HCT116 (cell line): ENCODE data around the gene CDYL. TPM values are rescaled to one million over a fixed set of nuclear protein-coding genes. Genes with fewer than 3 reads are reported as not detected.

Source experiments
- ATAC-seq: fragments of 200-7000 bp; cut with Tn5 transposase; 2 replicates; pipeline ENCODE4 v1.9.1; 2020; ENCODE audit warnings: mild to moderate bottlenecking, moderate library complexity
- BruUV-seq: library from RNA; stranded (reverse); fragments of 400-500 nt; replicated peaks from 2 replicates; lab custom pipeline; 2021; lab: Mats Ljungman, UMichigan
- CTCF ChIA-PET: fragments of 300-600 bp; sonication (Branson Sonifier 250); formaldehyde crosslinking; loops from one replicate; lab custom pipeline; 2021; ENCODE audit warnings: antibody characterized with exemption; lab: Charles Lee
- POLR2A ChIA-PET: fragments of 300-600, 350-600 bp; sonication (Branson Sonifier 250); formaldehyde crosslinking; loops from one replicate; lab custom pipeline; 2021; ENCODE audit warnings: antibody characterized with exemption; lab: Charles Lee
- RAD21 ChIA-PET, 2 experiments: fragments of 300-600 bp; sonication (Branson Sonifier 250); formaldehyde crosslinking; loops; one replicate each; lab custom pipeline; 2023; ENCODE audit warnings: low total read pairs in 2 of 2; ENCODE audit not compliant: uncharacterized antibody in 2 of 2, unreplicated experiment in 2 of 2, low non-redundant PET in 1 of 2; lab: Charles Lee
- DNase-seq: peaks from one replicate; pipeline ENCODE4 v3.0.0-alpha.2; 2010; ENCODE audit warnings: low read depth, low spot score
- H2AFZ ChIP-seq: fragments of 200-600 bp; shearing (Covaris generic), sonication (generic); 2 replicates; pipeline ENCODE4 v1.6.1; 2017; ENCODE audit warnings: low read depth, mixed run types, mixed read lengths, antibody characterized with exemption, low read length; ENCODE audit not compliant: poor library complexity, severe bottlenecking
- H3K27ac ChIP-seq: 2 replicates; pipeline ENCODE4 v1.5.1; 2012; ENCODE audit warnings: low read depth, low read length
- H3K27me3 ChIP-seq: fragments of 200-600 bp; sonication (generic); 2 replicates; pipeline ENCODE4 v1.6.1; 2016; ENCODE audit warnings: mixed run types, low read length, mixed read lengths; ENCODE audit not compliant: insufficient read depth
- H3K36me3 ChIP-seq, 2 experiments: fragments of 200-500 bp in 1 of 2; fragments of 200-600 bp in 1 of 2; sonication (Bioruptor generic) in 1 of 2; sonication (generic) in 1 of 2; 2 replicates each; pipeline versions ENCODE4 v1.5.1 to v1.6.1; 2014 to 2016; ENCODE audit warnings: low read length in 2 of 2, inconsistent platforms in 1 of 2, mixed read lengths in 1 of 2, mixed run types in 1 of 2; ENCODE audit not compliant: insufficient read depth in 2 of 2, control insufficient read depth in 1 of 2
- H3K4me1 ChIP-seq, 2 experiments: fragments of 200-600 bp in 1 of 2; sonication (generic) in 1 of 2; 2 replicates each; pipeline versions ENCODE4 v1.5.1 to v1.6.1; 2012 to 2017; ENCODE audit warnings: low read length in 2 of 2, inconsistent platforms in 1 of 2, mild to moderate bottlenecking in 1 of 2, mixed read lengths in 1 of 2, mixed run types in 1 of 2, moderate library complexity in 1 of 2; ENCODE audit not compliant: insufficient read depth in 2 of 2, control insufficient read depth in 1 of 2
- H3K4me2 ChIP-seq: fragments of 200-600 bp; sonication (generic); 2 replicates; pipeline ENCODE4 v1.6.1; 2017; ENCODE audit warnings: mixed run types, low read length, mixed read lengths
- H3K4me3 ChIP-seq, 2 experiments: fragments of 200-600 bp in 1 of 2; sonication (generic) in 1 of 2; replicated peaks in 1 of 2; 2 replicates each; pipeline ENCODE4 v1.5.1; 2011 to 2016; ENCODE audit warnings: low read length in 2 of 2, control low read depth in 1 of 2, low read depth in 1 of 2, mild to moderate bottlenecking in 1 of 2, mixed read lengths in 1 of 2, mixed run types in 1 of 2
- H3K79me2 ChIP-seq: fragments of 200-600 bp; sonication (generic); 2 replicates; pipeline ENCODE4 v1.6.1; 2017; ENCODE audit warnings: mild to moderate bottlenecking, mixed run types, low read length, moderate library complexity, mixed read lengths; ENCODE audit not compliant: insufficient read depth
- H3K9ac ChIP-seq: fragments of 200-600 bp; sonication (generic); 2 replicates; pipeline ENCODE4 v1.6.1; 2016; ENCODE audit warnings: low read length, mixed read lengths
- H3K9me2 ChIP-seq: fragments of 200-600 bp; sonication (generic), shearing (Covaris generic); 2 replicates; pipeline ENCODE4 v1.6.1; 2017; ENCODE audit warnings: mixed run types, mild to moderate bottlenecking, moderate library complexity; ENCODE audit not compliant: insufficient read depth
- H3K9me3 ChIP-seq, 2 experiments: fragments of 200-500 bp in 1 of 2; fragments of 200-600 bp in 1 of 2; sonication (Bioruptor generic) in 1 of 2; sonication (generic) in 1 of 2; 2 replicates each; pipeline ENCODE4 v1.6.1; 2014 to 2017; ENCODE audit warnings: low read length in 2 of 2, mixed read lengths in 2 of 2, inconsistent platforms in 1 of 2, low read depth in 1 of 2, mild to moderate bottlenecking in 1 of 2, mixed run types in 1 of 2, moderate library complexity in 1 of 2; ENCODE audit not compliant: control insufficient read depth in 1 of 2, insufficient read depth in 1 of 2
- H4K20me1 ChIP-seq: fragments of 200-600 bp; sonication (generic), shearing (Covaris generic); 2 replicates; pipeline ENCODE4 v1.6.1; 2017; ENCODE audit warnings: mixed run types, mild to moderate bottlenecking, moderate library complexity; ENCODE audit not compliant: insufficient read depth
- EGR1 ChIP-seq: IDR thresholded peaks from 2 replicates; pipeline ENCODE4 v1.6.1; 2012; ENCODE audit warnings: low read depth
- ELF1 ChIP-seq: IDR thresholded peaks from 2 replicates; pipeline ENCODE4 v1.6.1; 2012; ENCODE audit warnings: low read depth, borderline replicate concordance
- EZH2phosphoT487 ChIP-seq: fragments of 200-600 bp; IDR thresholded peaks from 2 replicates; pipeline ENCODE4 v1.6.1; 2018; ENCODE audit warnings: antibody characterized with exemption, borderline replicate concordance
- FOSL1 ChIP-seq: IDR thresholded peaks from 2 replicates; pipeline ENCODE4 v1.6.1; 2012; ENCODE audit warnings: low read depth
- MAX ChIP-seq: IDR thresholded peaks from 2 replicates; pipeline ENCODE4 v1.6.1; 2012
- POLR2A ChIP-seq: IDR thresholded peaks from 2 replicates; pipeline ENCODE4 v1.7.0; 2011; ENCODE audit warnings: borderline replicate concordance; ENCODE audit not compliant: insufficient read depth, insufficient read length; ENCODE audit errors: extremely low read depth
- POLR2AphosphoS5 ChIP-seq: IDR thresholded peaks from 2 replicates; pipeline ENCODE4 v1.6.1; 2011; ENCODE audit warnings: mild to moderate bottlenecking, low read depth, low read length, moderate library complexity
- RAD21 ChIP-seq: IDR thresholded peaks from 2 replicates; pipeline ENCODE4 v1.6.1; 2012; ENCODE audit warnings: low read depth, mild to moderate bottlenecking
- SP1 ChIP-seq: IDR thresholded peaks from 2 replicates; pipeline ENCODE4 v1.6.1; 2012; ENCODE audit warnings: low read depth
- SRF ChIP-seq: IDR thresholded peaks from 2 replicates; pipeline ENCODE4 v1.6.1; 2012; ENCODE audit warnings: low read depth
- TCF7L2 ChIP-seq: IDR thresholded peaks from 2 replicates; pipeline ENCODE4 v1.7.0; 2011; ENCODE audit warnings: borderline replicate concordance, inconsistent platforms; ENCODE audit not compliant: insufficient read depth, insufficient read length; ENCODE audit errors: extremely low read depth
- YY1 ChIP-seq: IDR thresholded peaks from 2 replicates; pipeline ENCODE4 v1.6.1; 2011; ENCODE audit warnings: low read length, low read depth, moderate library complexity, mild to moderate bottlenecking; ENCODE audit not compliant: insufficient replicate concordance; ENCODE audit errors: extremely low read depth
- ZBTB33 ChIP-seq: IDR thresholded peaks from 2 replicates; pipeline ENCODE4 v1.6.1; 2011; ENCODE audit warnings: mild to moderate bottlenecking, low read length, moderate library complexity; ENCODE audit not compliant: insufficient replicate concordance; ENCODE audit errors: extremely low read depth
- intact Hi-C: fragments of 100-400 bp; cut with micrococcal nuclease; formaldehyde crosslinking; loops from 2 replicates; pipeline ENCODE4 v1.10.0; 2022
- total RNA-seq: library from RNA; stranded (reverse); gene quantifications from one replicate; pipeline ENCODE4 v1.2.1, GENCODE V29; 2021; ENCODE audit not compliant: unreplicated experiment
- TF ChIP-seq, protein P1 (sequence below), 3 experiments: fragments of 200-600 bp in 1 of 3; sonication (generic) in 1 of 3; IDR thresholded peaks in 2 of 3; conservative IDR thresholded peaks in 1 of 3; 2 replicates each; pipeline ENCODE4 v1.5.1; 2012 to 2017; ENCODE audit warnings: low read depth in 2 of 3, low read length in 2 of 3, antibody characterized with exemption in 1 of 3, borderline replicate concordance in 1 of 3, control low read depth in 1 of 3, mild to moderate bottlenecking in 1 of 3, mixed read lengths in 1 of 3, mixed run types in 1 of 3, moderate library complexity in 1 of 3; ENCODE audit not compliant: insufficient read depth in 1 of 3
- TF ChIP-seq, protein P2 (sequence below): IDR thresholded peaks from 2 replicates; pipeline ENCODE4 v1.6.1; 2012

Gene CDYL
- total RNA-seq, 1 experiment from 2014 or later: 42.6 TPM

GRCh38 chr6:4944325-4944724 lies 168.1 kb downstream of the CDYL start:
- BruUV-seq: no TSS peak
- DNase-seq (no peak), ATAC-seq (no peak)
- Histone ChIP-seq H3K27me3 (no peaks in the 10 kb centered on the region), H3K27ac (no peak overlapping the region), H3K4me2 (no peak overlapping the region), H4K20me1 (peaks cover 10% of the 10 kb centered on the region; the same call in 1 of the 2 replicates), H3K9me2 (no peaks in the 10 kb centered on the region), H2AFZ (no peak overlapping the region), H3K36me3 (peaks cover 0 to 7% of the 10 kb centered on the region in 2 experiments; a peak in 2 of 4 replicates), H3K9me3 (no peaks in the 10 kb centered on the region), H3K4me1 (peaks cover 27 to 30% of the 10 kb centered on the region in 2 experiments), H3K79me2 (0 out of 2 replicates have a peak, but pooled peaks cover 4% of the 10 kb centered on the region), H3K9ac (no peak overlapping the region), H3K4me3 (no peak overlapping the region)
- TF ChIP-seq FOSL1: no peak
- TF ChIP-seq YY1: no peak
- TF ChIP-seq, protein P1, sequence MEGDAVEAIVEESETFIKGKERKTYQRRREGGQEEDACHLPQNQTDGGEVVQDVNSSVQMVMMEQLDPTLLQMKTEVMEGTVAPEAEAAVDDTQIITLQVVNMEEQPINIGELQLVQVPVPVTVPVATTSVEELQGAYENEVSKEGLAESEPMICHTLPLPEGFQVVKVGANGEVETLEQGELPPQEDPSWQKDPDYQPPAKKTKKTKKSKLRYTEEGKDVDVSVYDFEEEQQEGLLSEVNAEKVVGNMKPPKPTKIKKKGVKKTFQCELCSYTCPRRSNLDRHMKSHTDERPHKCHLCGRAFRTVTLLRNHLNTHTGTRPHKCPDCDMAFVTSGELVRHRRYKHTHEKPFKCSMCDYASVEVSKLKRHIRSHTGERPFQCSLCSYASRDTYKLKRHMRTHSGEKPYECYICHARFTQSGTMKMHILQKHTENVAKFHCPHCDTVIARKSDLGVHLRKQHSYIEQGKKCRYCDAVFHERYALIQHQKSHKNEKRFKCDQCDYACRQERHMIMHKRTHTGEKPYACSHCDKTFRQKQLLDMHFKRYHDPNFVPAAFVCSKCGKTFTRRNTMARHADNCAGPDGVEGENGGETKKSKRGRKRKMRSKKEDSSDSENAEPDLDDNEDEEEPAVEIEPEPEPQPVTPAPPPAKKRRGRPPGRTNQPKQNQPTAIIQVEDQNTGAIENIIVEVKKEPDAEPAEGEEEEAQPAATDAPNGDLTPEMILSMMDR (IDR thresholded peaks at IDR 0.05 in 2 of 3, conservative IDR thresholded peaks at IDR 0.05 in 1 of 3; ENCODE audit: borderline replicate concordance in 1 of 3, insufficient read depth in 1 of 3, low read depth in 2 of 3, low read length in 2 of 3): no peak
- TF ChIP-seq SP1: no peak
- no peak for TF ChIP-seq RAD21
- no peak for TF ChIP-seq ZBTB33
- TF ChIP-seq EGR1: no peak
- no peak for TF ChIP-seq POLR2A
- no peak for TF ChIP-seq ELF1
- no peak for TF ChIP-seq POLR2AphosphoS5
- no peak for TF ChIP-seq SRF
- TF ChIP-seq, protein P2, sequence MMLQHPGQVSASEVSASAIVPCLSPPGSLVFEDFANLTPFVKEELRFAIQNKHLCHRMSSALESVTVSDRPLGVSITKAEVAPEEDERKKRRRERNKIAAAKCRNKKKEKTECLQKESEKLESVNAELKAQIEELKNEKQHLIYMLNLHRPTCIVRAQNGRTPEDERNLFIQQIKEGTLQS: no peak
- no peak for TF ChIP-seq MAX
- TF ChIP-seq EZH2phosphoT487: no peak
- TF ChIP-seq TCF7L2: no peak
- RAD21 ChIA-PET: no interaction called here
- CTCF ChIA-PET: no interaction called here
- intact Hi-C loops: no loop called here
- POLR2A ChIA-PET: no interaction called here
